ENCODE data around the gene SIM1.

Gene SIM1, protein sequence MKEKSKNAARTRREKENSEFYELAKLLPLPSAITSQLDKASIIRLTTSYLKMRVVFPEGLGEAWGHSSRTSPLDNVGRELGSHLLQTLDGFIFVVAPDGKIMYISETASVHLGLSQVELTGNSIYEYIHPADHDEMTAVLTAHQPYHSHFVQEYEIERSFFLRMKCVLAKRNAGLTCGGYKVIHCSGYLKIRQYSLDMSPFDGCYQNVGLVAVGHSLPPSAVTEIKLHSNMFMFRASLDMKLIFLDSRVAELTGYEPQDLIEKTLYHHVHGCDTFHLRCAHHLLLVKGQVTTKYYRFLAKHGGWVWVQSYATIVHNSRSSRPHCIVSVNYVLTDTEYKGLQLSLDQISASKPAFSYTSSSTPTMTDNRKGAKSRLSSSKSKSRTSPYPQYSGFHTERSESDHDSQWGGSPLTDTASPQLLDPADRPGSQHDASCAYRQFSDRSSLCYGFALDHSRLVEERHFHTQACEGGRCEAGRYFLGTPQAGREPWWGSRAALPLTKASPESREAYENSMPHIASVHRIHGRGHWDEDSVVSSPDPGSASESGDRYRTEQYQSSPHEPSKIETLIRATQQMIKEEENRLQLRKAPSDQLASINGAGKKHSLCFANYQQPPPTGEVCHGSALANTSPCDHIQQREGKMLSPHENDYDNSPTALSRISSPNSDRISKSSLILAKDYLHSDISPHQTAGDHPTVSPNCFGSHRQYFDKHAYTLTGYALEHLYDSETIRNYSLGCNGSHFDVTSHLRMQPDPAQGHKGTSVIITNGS

GRCh38 chr6:100464903-100465700 lies at the start of gene SIM1:
Gene SIM1 (minus strand): TSS chr6:100464921. CDS start chr6:100463468, 1,453 bp downstream.
- DNase-seq (ENCODE audit: low read depth in 2 of 2) = no peak

- no peak for DNase-seq (ENCODE audit: low read depth in 2 of 2)
Measured at GRCh38 chr6:100512203-100512862, 47.6 kb upstream of the SIM1 start.

GRCh38 chr6:100509101-100509500 lies 44.4 kb upstream of the SIM1 start:
- no peak for DNase-seq (ENCODE audit: low read depth in 2 of 2)

DNA sequence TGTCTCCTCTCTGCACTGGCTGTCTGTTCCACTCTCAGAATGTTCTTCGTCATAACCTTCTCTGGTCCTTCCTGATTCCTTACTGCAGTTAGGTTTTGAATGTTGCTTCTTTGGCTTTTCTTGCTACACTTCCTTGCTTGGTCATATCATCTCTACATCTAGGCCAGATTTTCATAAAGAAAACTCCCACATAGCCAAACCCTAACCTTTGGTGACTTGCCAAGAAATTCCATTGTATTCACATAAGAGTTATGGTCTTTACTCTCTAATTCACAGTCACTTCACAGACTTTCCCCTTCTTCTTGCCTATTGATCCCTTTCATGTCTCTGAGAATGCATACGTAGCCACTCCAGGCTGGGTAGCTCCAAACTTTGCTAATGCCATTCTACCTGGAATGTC lies 41.9 kb upstream of the SIM1 start:
- DNase-seq (ENCODE audit: low read depth in 2 of 2) = no peak

GRCh38 chr6:100504786-100505737 lies 40.3 kb upstream of the SIM1 start:
- no peak for DNase-seq (ENCODE audit: low read depth in 2 of 2)

- DNase-seq (ENCODE audit: low read depth in 2 of 2) = no peak
Measured at GRCh38 chr6:100503043-100503705, 38.5 kb upstream of the SIM1 start.

DNA sequence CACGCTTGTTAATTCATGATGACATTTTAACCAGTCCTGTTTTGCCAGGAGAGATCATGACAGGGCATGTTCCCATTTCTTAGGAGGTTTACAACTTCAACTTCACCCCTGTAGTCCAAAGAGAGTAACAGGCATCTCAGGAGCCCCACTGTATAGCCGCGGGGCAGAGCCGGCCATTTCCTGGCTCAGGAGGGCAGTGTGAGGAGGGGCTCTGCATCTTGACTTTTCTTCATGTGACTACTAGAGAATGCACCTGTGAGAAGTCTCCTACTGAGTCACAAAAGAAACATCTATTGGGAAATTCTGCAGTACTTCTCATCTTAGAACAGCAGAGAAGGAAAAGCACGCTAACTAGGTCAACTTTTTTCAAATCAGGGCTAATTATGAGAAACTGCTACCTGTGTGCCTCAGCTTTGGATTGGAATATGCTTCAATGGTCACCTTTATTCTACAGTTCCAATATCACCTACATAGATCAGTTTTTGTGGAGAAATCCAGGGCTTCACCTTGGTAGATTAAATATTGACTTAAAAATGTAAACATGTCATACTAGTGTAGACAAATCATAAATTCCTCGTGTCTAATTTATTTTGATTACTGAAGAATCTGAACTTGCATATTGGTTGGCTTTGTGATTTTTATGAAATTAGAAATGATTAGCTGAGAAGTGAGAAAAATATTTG lies 28.6 kb upstream of the SIM1 start:
- no peak for DNase-seq (ENCODE audit: low read depth in 2 of 2)

- no peak for DNase-seq (ENCODE audit: low read depth in 2 of 2)
Measured at GRCh38 chr6:100491952-100492670, 27.4 kb upstream of the SIM1 start.

DNA sequence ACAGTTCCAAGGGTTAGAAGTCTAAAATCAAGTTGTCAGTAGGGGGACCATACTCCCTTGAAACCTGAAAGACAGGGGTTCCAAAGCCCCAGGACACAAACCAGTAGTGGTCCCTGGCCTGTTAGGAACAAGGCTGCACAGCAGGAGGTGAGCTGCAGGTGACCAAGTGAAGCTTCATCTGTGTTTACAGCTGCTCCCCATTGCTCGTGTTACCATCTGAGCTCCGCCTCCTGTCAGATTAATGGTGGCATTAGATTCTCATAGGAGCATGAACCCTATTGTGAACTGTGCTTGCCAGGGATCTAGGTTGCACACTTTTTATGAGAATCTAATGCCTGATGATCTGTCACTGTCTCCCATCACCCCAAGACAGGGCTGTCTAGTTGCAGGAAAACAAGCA lies 25.3 kb upstream of the SIM1 start:
- no peak for DNase-seq (ENCODE audit: low read depth in 2 of 2)

- DNase-seq (ENCODE audit: low read depth in 2 of 2) = no peak
Measured at GRCh38 chr6:100488244-100488643, 23.5 kb upstream of the SIM1 start.

DNA sequence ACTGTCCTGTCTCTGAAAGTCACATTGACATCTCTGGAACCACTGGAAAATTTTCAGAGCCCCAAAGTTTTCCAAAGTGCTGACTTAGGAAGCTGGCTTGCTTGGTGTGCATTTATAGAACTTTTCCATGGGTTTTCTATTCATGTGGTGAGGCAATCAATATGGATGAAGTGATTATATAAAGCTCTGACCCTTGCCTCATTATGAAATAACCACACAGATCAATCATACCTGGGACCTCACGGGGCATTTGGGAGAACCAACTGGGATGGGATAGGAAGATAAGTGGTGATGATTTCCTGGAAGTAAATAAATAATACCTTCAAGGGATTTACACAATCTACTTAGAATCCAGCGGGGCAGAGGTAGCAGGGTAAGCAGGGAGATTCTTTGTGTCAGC lies 22.9 kb upstream of the SIM1 start:
- no peak for DNase-seq (ENCODE audit: low read depth in 2 of 2)

GRCh38 chr6:100485268-100485667 lies 20.5 kb upstream of the SIM1 start:
- no peak for DNase-seq (ENCODE audit: low read depth in 2 of 2)

GRCh38 chr6:100484474-100484873 lies 19.8 kb upstream of the SIM1 start:
- no peak for DNase-seq (ENCODE audit: low read depth in 2 of 2)

DNA sequence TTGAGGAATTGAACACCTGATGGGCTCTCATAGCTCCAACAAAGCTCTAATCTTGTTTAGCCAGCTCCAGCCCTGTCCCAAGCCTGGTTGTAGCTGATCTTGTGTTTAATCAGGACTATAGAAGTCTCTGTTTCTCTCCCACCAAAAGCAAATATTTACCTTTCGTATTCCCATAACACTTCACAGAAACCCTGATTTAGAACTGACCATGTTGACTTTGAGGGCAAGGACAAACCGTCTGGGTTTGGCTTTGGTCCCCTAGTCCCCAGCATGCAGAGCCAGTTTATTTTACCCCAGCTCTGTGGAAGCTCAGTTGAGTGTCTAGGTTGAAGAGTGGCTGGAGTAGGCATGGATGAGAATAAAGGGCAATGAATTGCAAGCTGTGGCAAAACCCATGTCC lies 18.0 kb upstream of the SIM1 start:
- DNase-seq (ENCODE audit: low read depth in 2 of 2) = no peak

DNA sequence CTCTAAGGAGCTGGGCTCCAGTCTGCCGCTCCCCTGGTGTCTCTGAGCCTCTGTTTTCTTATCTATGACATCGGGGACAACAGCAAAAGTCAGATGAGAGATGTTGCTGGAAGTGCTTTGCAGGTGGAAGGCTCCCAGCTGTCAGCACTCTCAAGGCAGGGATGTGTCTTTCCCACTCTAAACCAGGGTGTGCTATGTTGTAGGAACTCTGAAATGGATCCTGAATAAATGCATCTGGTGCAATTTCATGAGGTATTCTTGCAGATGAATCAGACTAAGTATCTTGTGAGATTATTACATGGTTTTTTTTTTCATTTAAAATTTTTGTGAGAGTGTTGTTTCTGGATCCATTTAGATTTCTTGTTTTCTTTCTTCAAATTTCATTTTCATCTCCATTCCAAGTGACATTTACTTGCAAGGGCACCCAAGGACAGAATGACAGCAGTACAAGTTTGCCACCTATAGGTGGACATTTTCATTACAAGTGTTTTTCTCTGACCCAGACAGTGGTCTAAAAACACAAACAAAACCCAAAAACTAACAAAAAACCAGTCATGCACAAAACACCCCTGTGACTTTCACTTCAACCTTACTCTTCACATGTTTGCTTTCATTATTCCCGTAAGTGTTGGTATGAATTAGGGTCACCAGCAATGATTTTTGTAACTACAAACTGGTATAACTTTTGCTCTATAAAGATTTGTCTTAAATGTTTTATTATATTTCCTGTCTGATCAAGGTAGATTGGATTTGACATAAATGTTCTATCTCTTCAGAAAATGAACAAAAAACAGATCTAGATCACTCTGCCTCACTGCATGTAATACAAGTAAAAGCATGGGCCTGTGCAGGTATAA lies 14.7 kb upstream of the SIM1 start:
- no peak for DNase-seq (ENCODE audit: low read depth in 2 of 2)

GRCh38 chr6:100475554-100476320 lies 11.0 kb upstream of the SIM1 start:
- DNase-seq (ENCODE audit: low read depth in 2 of 2) = no peak

GRCh38 chr6:100473182-100473581 lies 8.5 kb upstream of the SIM1 start:
- no peak for DNase-seq (ENCODE audit: low read depth in 2 of 2)
